Activated CD8-positive, alpha-beta T cell treated with anti-CD3 and anti-CD28 coated beads for 36 hours (primary cell): ENCODE data around the gene SYNRG. TPM values are rescaled to one million over a fixed set of nuclear protein-coding genes. Genes with fewer than 3 reads are reported as not detected.

ENCODE experiments used
- ATAC-seq: fragments of 200-7000 bp; cut with Tn5 transposase; one replicate; pipeline ENCODE4 v1.10.0; 2021; ENCODE audit warnings: mild to moderate bottlenecking, moderate library complexity
- CTCF ChIA-PET: fragments of 350-600 bp; sonication (Branson Sonifier 250); formaldehyde crosslinking; loops from one replicate; lab custom pipeline; 2021; ENCODE audit warnings: antibody characterized with exemption; lab: Charles Lee
- POLR2A ChIA-PET: fragments of 350-600 bp; sonication (Branson Sonifier 250); formaldehyde crosslinking; loops from one replicate; lab custom pipeline; 2021; ENCODE audit warnings: antibody characterized with exemption; lab: Charles Lee
- DNase-seq: peaks from one replicate; pipeline ENCODE4 v3.0.0-alpha.2; 2020
- H3K27ac Mint-ChIP-seq: one replicate; pipeline ENCODE4 v1.8.0; 2021; ENCODE audit warnings: mild to moderate bottlenecking, mixed read lengths
- H3K27me3 Mint-ChIP-seq: one replicate; pipeline ENCODE4 v1.8.0; 2021; ENCODE audit warnings: mixed read lengths
- H3K36me3 Mint-ChIP-seq: one replicate; pipeline ENCODE4 v1.8.0; 2021; ENCODE audit warnings: low read depth, mixed read lengths
- H3K4me1 Mint-ChIP-seq: one replicate; pipeline ENCODE4 v1.8.0; 2021; ENCODE audit warnings: low read depth, mixed read lengths
- H3K4me3 Mint-ChIP-seq: one replicate; pipeline ENCODE4 v1.8.0; 2021; ENCODE audit warnings: mild to moderate bottlenecking, moderate library complexity, mixed read lengths
- H3K9me3 Mint-ChIP-seq: one replicate; pipeline ENCODE4 v1.8.0; 2021; ENCODE audit warnings: mixed read lengths
- CTCF ChIP-seq: fragments of 200-600 bp; IDR thresholded peaks from one replicate; pipeline ENCODE4 v1.8.0; 2022; ENCODE audit warnings: antibody characterized with exemption, mild to moderate bottlenecking
- intact Hi-C: fragments of 100-400 bp; cut with micrococcal nuclease; formaldehyde crosslinking; loops from one replicate; pipeline ENCODE4 v1.10.0; 2022
- total RNA-seq, 2 experiments: library from RNA; stranded (reverse); gene quantifications; one replicate each; pipeline ENCODE4 v1.2.3, GENCODE V29; 2021

SYNRG gene
- total RNA-seq, 2 experiments from 2014 or later: 35.4 to 43.1 TPM

GRCh38 chr17:37607637-37608331 is 1.4 kb downstream of the SYNRG start:
- H3K4me1 Mint-ChIP-seq: peaks cover 48% of the 10 kb centered on the region
- H3K36me3 Mint-ChIP-seq: peaks cover 24% of the 10 kb centered on the region
- peak overlapping the region; percentile 91 for H3K27ac Mint-ChIP-seq
- H3K4me3 Mint-ChIP-seq: peak overlapping the region; percentile 73
- ChIA-PET CTCF (interaction anchor here (0.7 to 2.8 kb wide), 3 partner anchors 11 to 16 kb away, joined by 3 to 10 read pairs (median 8); no protein-coding TSS in a partner anchor), POLR2A (interaction anchor here (0.8 to 1.3 kb wide), 4 partner anchors 9 to 71 kb away, joined by 3 read pairs; no protein-coding TSS in a partner anchor)
- ATAC-seq (no peak), DNase-seq (peak; percentile 28)
- no peak for TF ChIP-seq CTCF
- H3K27me3 Mint-ChIP-seq: no peaks in the 10 kb centered on the region
- intact Hi-C loops: no loop called here
- H3K9me3 Mint-ChIP-seq: no peaks in the 10 kb centered on the region

DNA sequence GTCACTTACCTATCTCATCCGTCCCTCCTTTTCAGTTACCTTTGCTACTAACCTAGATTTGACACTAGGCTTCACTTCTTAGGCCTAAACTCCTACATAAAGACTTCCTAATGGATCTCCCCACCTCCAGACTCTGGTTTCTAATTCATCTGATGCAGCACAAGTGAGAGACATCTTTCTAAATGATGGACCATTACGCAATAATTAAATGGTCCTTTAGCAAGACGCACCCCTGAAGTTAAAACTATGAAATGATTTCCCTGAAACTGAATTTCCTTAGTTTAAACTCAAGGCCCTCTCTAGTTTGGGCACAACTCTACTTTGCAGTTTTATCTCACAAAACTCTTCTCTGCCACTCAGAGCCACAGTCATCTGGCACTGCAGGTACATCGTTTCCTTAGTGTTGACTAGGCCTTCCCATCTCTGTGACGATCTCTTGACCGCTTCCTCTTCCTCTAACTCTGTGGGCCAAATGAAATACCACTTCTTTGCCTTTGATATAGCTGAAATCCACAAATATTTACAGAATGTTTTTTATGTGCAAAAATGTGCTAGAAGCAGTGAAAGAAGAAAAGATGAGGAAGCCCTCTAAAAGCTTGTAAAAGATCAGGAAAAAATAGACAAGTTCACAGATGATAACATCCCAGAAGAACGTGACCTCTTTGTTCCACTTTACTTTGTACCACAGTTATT is 3.3 kb downstream of the SYNRG start:
- no peaks in the 10 kb centered on the region for H3K27me3 Mint-ChIP-seq
- H3K4me1 Mint-ChIP-seq: peaks cover 52% of the 10 kb centered on the region
- ATAC-seq (peak; percentile 48), DNase-seq (peak; percentile 73)
- intact Hi-C loops: no loop called here
- H3K36me3 Mint-ChIP-seq: peaks cover 27% of the 10 kb centered on the region
- no peaks in the 10 kb centered on the region for H3K9me3 Mint-ChIP-seq
- no peak for TF ChIP-seq CTCF
- ChIA-PET CTCF (interaction anchor here (0.6 to 2.6 kb wide), 8 partner anchors 10 to 233 kb away, joined by 3 to 9 read pairs (median 4); no protein-coding TSS in a partner anchor), POLR2A (interaction anchor here (0.9 kb wide), 1 partner anchor 10 kb away, joined by 3 read pairs; no protein-coding TSS in a partner anchor)
- H3K4me3 Mint-ChIP-seq: peak overlapping the region; percentile 73
- H3K27ac Mint-ChIP-seq: peak overlapping the region; percentile 91

DNA sequence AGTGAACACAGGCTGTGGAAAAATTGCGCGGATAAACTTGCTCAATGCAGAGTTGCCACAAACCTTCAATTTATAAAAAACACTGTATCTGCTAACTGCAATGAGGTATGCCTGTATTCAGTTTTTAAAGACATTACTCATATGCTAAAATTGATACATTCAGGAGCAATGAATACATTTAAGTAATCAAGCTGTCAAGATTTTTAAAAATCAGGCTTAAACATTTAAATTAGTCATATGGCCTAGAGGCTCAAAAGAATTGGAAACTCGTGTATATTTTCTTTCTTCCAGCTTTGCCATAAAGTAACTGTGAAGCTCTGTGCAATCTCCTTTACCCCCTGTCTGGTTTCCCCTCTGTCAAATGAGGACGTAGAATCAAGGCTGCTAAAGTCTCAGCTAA is 4.1 kb downstream of the SYNRG start:
- intact Hi-C loops: no loop called here
- ChIA-PET POLR2A (interaction anchor here (0.9 to 2.0 kb wide), 3 partner anchors 11 to 194 kb away, joined by 3 to 7 read pairs (median 3); partner anchors contain the start of gene DDX52), CTCF (interaction anchor here (0.7 to 2.6 kb wide), 6 partner anchors 9 to 232 kb away, joined by 3 to 9 read pairs (median 4); no protein-coding TSS in a partner anchor)
- no peak for TF ChIP-seq CTCF
- no peaks in the 10 kb centered on the region for H3K9me3 Mint-ChIP-seq
- no peak for ATAC-seq
- H3K4me1 Mint-ChIP-seq: peaks cover 55% of the 10 kb centered on the region
- no peaks in the 10 kb centered on the region for H3K27me3 Mint-ChIP-seq
- peaks cover 29% of the 10 kb centered on the region for H3K36me3 Mint-ChIP-seq
- peak overlapping the region; percentile 91 for H3K27ac Mint-ChIP-seq
- DNase-seq: no peak
- H3K4me3 Mint-ChIP-seq: peak overlapping the region; percentile 73

- Mint-ChIP-seq H3K9me3 (no peaks in the 10 kb centered on the region), H3K27ac (peak overlapping the region; percentile 91), H3K4me1 (peaks cover 52% of the 10 kb centered on the region), H3K4me3 (peak overlapping the region; percentile 73), H3K36me3 (peaks cover 29% of the 10 kb centered on the region), H3K27me3 (no peaks in the 10 kb centered on the region)
- ATAC-seq (peak; percentile 6), DNase-seq (peak; percentile 19)
- ChIA-PET CTCF (interaction anchor here (0.8 to 2.6 kb wide), 7 partner anchors 8 to 231 kb away, joined by 4 to 9 read pairs (median 5); no protein-coding TSS in a partner anchor), POLR2A (interaction anchor here (0.9 to 2.0 kb wide), 4 partner anchors 10 to 194 kb away, joined by 3 to 7 read pairs (median 4); partner anchors contain the start of gene DDX52)
- intact Hi-C loops: no loop called here
- no peak for TF ChIP-seq CTCF
Observed at GRCh38 chr17:37604556-37604955, 4.7 kb downstream of the SYNRG start.
